K562 (cell line): ENCODE results near the gene ZFP62. TPM values are rescaled to one million over a fixed set of nuclear protein-coding genes. Genes with fewer than 3 reads are reported as not detected.
A peak's percentile ranks its signal among the peaks of the same experiment; 100 is the strongest.

Experiments used
- ARID2 ChIP-seq: fragments of 450-650 bp; IDR thresholded peaks from 2 replicates; pipeline ENCODE4 v1.6.1; 2017; ENCODE audit warnings: antibody characterized with exemption, mild to moderate bottlenecking
- BCL6 ChIP-seq: fragments of 250-450 bp; sonication (Bioruptor Pico); IDR thresholded peaks from 2 replicates; pipeline ENCODE4 v1.4.0; 2020
- BRD4 ChIP-seq: fragments of 200-600 bp; sonication (generic); IDR thresholded peaks from 2 replicates; pipeline ENCODE4 v1.6.1; 2017; ENCODE audit warnings: inconsistent platforms
- CHD1 ChIP-seq: fragments of 200-600 bp; sonication (generic); IDR thresholded peaks from one replicate; pipeline ENCODE4 v1.6.1; 2012; ENCODE audit warnings: mild to moderate bottlenecking, moderate library complexity, low read length, inconsistent platforms
- ELF1 ChIP-seq: fragments of 200-800 bp; sonication (Bioruptor generic); IDR thresholded peaks from 2 replicates; pipeline ENCODE4 v1.6.1; 2016; ENCODE audit warnings: missing genetic modification characterization, missing compliant biosample characterization
- ERF ChIP-seq: fragments of 450-650 bp; formaldehyde crosslinking; IDR thresholded peaks from 2 replicates; pipeline ENCODE4 v1.4.0; 2020; ENCODE audit warnings: mild to moderate bottlenecking, mixed read lengths
- ESRRA ChIP-seq: fragments of 450-650 bp; IDR thresholded peaks from 2 replicates; pipeline ENCODE4 v1.6.1; 2014; ENCODE audit warnings: low read depth, mild to moderate bottlenecking, moderate library complexity, borderline replicate concordance
- ESRRB ChIP-seq: fragments of 250-450 bp; sonication (Bioruptor Pico); IDR thresholded peaks from 2 replicates; pipeline ENCODE4 v1.5.0; 2020; ENCODE audit warnings: mild to moderate bottlenecking, moderate library complexity, borderline replicate concordance
- FOXO4 ChIP-seq: fragments of 450-650 bp; formaldehyde crosslinking; IDR thresholded peaks from 2 replicates; pipeline ENCODE4 v1.4.0; 2020; ENCODE audit warnings: mild to moderate bottlenecking, moderate library complexity
- GTF2A2 ChIP-seq: IDR thresholded peaks from 2 replicates; pipeline ENCODE4 v1.6.1; 2016; ENCODE audit warnings: mild to moderate bottlenecking, missing genetic modification characterization, missing compliant biosample characterization
- IRF2 ChIP-seq: sonication (generic); formaldehyde crosslinking; IDR thresholded peaks from 2 replicates; pipeline ENCODE4 v1.8.1; 2022; ENCODE audit warnings: mild to moderate bottlenecking, missing genetic modification reagents
- MCM2 ChIP-seq: fragments of 450-650 bp; IDR thresholded peaks from 2 replicates; pipeline ENCODE4 v1.6.1; 2017; ENCODE audit warnings: low read depth, mild to moderate bottlenecking
- MYNN ChIP-seq, 2 experiments: sonication (generic); formaldehyde crosslinking in 1 of 2; IDR thresholded peaks; 2 replicates each; pipeline versions ENCODE4 v1.5.0 to v1.6.1; 2016 to 2020; ENCODE audit warnings: antibody characterized with exemption in 1 of 2, missing genetic modification reagents in 1 of 2
- NFIX ChIP-seq: fragments of 250-450 bp; sonication (Bioruptor Pico); IDR thresholded peaks from 2 replicates; pipeline ENCODE4 v1.4.0; 2020; ENCODE audit warnings: low read depth, mild to moderate bottlenecking, moderate library complexity
- NR1H2 ChIP-seq: sonication (generic); formaldehyde crosslinking; IDR thresholded peaks from 2 replicates; pipeline ENCODE4 v1.4.0; 2020; ENCODE audit warnings: mild to moderate bottlenecking, missing genetic modification reagents
- PCBP1 ChIP-seq: fragments of 200-400 bp; formaldehyde crosslinking; IDR thresholded peaks from 2 replicates; pipeline ENCODE4 v1.6.1; 2018; ENCODE audit warnings: mild to moderate bottlenecking, low read depth, low read length; ENCODE audit not compliant: poor library complexity, severe bottlenecking
- POU5F1 ChIP-seq: fragments of 150-350 bp; IDR thresholded peaks from 2 replicates; pipeline ENCODE4 v1.6.1; 2014; ENCODE audit warnings: borderline replicate concordance, low read length, low read depth, mild to moderate bottlenecking; ENCODE audit not compliant: partially characterized antibody
- STAT5B ChIP-seq: fragments of 250-450 bp; sonication (Bioruptor Pico); IDR thresholded peaks from 2 replicates; pipeline ENCODE4 v1.8.0; 2021; ENCODE audit warnings: mild to moderate bottlenecking, inconsistent platforms
- ZNF12 ChIP-seq: sonication (generic); formaldehyde crosslinking; IDR thresholded peaks from 2 replicates; pipeline ENCODE4 v1.4.0; 2020; ENCODE audit warnings: mild to moderate bottlenecking, missing genetic modification reagents
- ZNF347 ChIP-seq: fragments of 450-650 bp; formaldehyde crosslinking; IDR thresholded peaks from 2 replicates; pipeline ENCODE4 v1.4.0; 2020; ENCODE audit warnings: low read depth, mild to moderate bottlenecking, moderate library complexity
- ZNF551 ChIP-seq: fragments of 250-450 bp; sonication (Bioruptor Pico); IDR thresholded peaks from 2 replicates; pipeline ENCODE4 v1.5.0; 2021; ENCODE audit warnings: mild to moderate bottlenecking, moderate library complexity
- ZNF76 ChIP-seq: fragments of 250-450 bp; sonication (Bioruptor Pico); IDR thresholded peaks from 2 replicates; pipeline ENCODE4 v1.4.0; 2020; ENCODE audit warnings: mild to moderate bottlenecking, moderate library complexity, borderline replicate concordance
- ZNF766 ChIP-seq: fragments of 200-800 bp; sonication (Bioruptor generic); conservative IDR thresholded peaks from 2 replicates; pipeline ENCODE4 v1.6.1; 2016; ENCODE audit warnings: missing genetic modification characterization, missing compliant biosample characterization
- polyA plus RNA-seq, 8 experiments: library from polyadenylated mRNA; depleted of rRNA in 4 of 8; stranded (reverse) in 5 of 8; unstranded in 3 of 8; fragments of >200 nt; fragmentation: Nextera tagmentation in 2 of 8; fragmentation: Illumina TruSeq in 1 of 8; extraction: Ambion mirVana in 2 of 8; extraction: Trizol in 1 of 8; gene quantifications; 2 replicates each; pipeline versions ENCODE4 v1.2.1 to v1.2.3, GENCODE V29; 2011 to 2014; ENCODE audit warnings: inconsistent platforms in 1 of 8, missing spikeins in 1 of 8
- total RNA-seq, 7 experiments: library from RNA; depleted of rRNA in 6 of 7; stranded (reverse); fragments of >200 nt in 6 of 7; fragmentation: Illumina TruSeq in 2 of 7; extraction: Trizol in 2 of 7; gene quantifications; 2 replicates each; pipeline versions ENCODE4 v1.2.1 to v1.2.3, GENCODE V29; 2011 to 2021; ENCODE audit warnings: low replicate concordance in 1 of 7
- TF ChIP-seq, protein P1 (sequence below): fragments of 250-450 bp; sonication (Bioruptor Pico); IDR thresholded peaks from 2 replicates; pipeline ENCODE4 v1.4.0; 2020; ENCODE audit warnings: mild to moderate bottlenecking, moderate library complexity, borderline replicate concordance

ZFP62 gene
- total and polyA plus RNA-seq, 9 of the 15 experiments (the other 6 are each of a cell fraction or from before 2014, with no cell fraction given) = 12.2 to 37.5 (median 25.0) TPM

DNA sequence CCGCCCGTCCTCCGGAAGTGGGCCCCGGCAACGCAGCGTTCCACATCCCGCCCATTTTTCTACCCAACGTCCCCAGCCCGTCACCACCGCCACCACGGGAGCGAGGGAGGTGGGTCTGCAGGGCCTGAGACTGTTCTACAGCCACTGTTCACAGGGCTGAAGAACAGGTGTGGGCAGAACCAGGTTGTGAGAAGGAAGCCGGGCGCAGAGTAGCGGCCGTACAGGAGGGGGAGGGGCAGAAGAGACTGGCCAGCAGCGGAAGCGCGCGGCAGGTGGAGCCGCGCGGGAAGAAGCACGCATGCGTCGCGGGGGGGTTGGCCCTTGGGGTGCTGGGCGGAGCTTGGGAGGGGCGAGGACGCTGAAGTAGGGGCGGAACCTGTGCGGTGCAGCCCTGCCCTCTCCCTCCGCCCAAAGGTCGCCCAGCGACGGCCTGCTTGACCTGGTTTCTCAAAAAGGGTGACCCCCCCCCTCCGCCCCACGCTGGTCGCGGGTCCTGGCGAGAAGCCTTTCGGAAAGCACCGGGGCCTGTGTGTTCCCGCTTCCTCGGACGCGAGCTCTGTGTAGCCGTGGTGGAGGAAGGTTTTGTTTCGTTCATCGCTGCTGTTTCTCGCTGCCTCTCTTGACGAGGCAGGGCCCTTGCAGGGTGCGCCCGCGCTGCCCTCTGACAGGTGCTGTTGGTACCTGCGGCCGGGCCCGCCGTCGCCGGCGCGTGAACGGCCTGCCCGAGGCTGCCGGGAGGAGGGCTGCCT, 50.7 kb downstream of the ZFP62 start (continued):
- TF ChIP-seq FOXO4 = 0 out of 2 replicates have a peak, but pooled peaks have one; percentile 16
- peak; percentile 59; the same call in 1 of the 2 replicates for TF ChIP-seq ESRRA
- no peak for TF ChIP-seq ESRRB (CRISPR knock-in tag)
- 0 out of 2 replicates have a peak, but pooled peaks have one; percentile 57 for TF ChIP-seq BRD4
- no peak for TF ChIP-seq ZNF551 (CRISPR knock-in tag)
- TF ChIP-seq CHD1 = peak; percentile 62
- TF ChIP-seq GTF2A2 = no peak
- TF ChIP-seq, protein P1, sequence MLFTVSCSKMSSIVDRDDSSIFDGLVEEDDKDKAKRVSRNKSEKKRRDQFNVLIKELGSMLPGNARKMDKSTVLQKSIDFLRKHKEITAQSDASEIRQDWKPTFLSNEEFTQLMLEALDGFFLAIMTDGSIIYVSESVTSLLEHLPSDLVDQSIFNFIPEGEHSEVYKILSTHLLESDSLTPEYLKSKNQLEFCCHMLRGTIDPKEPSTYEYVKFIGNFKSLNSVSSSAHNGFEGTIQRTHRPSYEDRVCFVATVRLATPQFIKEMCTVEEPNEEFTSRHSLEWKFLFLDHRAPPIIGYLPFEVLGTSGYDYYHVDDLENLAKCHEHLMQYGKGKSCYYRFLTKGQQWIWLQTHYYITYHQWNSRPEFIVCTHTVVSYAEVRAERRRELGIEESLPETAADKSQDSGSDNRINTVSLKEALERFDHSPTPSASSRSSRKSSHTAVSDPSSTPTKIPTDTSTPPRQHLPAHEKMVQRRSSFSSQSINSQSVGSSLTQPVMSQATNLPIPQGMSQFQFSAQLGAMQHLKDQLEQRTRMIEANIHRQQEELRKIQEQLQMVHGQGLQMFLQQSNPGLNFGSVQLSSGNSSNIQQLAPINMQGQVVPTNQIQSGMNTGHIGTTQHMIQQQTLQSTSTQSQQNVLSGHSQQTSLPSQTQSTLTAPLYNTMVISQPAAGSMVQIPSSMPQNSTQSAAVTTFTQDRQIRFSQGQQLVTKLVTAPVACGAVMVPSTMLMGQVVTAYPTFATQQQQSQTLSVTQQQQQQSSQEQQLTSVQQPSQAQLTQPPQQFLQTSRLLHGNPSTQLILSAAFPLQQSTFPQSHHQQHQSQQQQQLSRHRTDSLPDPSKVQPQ = no peak
- no peak for TF ChIP-seq NR1H2
- no peak for TF ChIP-seq ZNF347
- TF ChIP-seq ZNF76 (CRISPR knock-in tag) = peak; percentile 82; the same call in 1 of the 2 replicates
- no peak for TF ChIP-seq BCL6 (CRISPR knock-in tag)
- no peak for TF ChIP-seq ZNF12
- TF ChIP-seq NFIX (CRISPR knock-in tag) = no peak
- TF ChIP-seq IRF2 (CRISPR knock-in tag) = no peak
- peak; percentile 92 for TF ChIP-seq ERF
- peak; percentile 72 for TF ChIP-seq PCBP1
- peak; percentile 44; the same call in 1 of the 2 replicates for TF ChIP-seq MYNN (IDR thresholded peaks at IDR 0.05)
- no peak for TF ChIP-seq MYNN (CRISPR knock-in tag; IDR thresholded peaks at IDR 0.05)
- TF ChIP-seq ARID2 = no peak
- TF ChIP-seq ELF1 (tag) = no peak; the same call in 1 of the 2 replicates
- no peak for TF ChIP-seq ZNF766
- TF ChIP-seq POU5F1 = no peak
- TF ChIP-seq STAT5B = no peak
- no peak for TF ChIP-seq MCM2
